NK-92 (cell line): ENCODE data around the gene KCNJ3.

Source experiments
- DNase-seq: peaks from one replicate; lab custom pipeline; 2025; ENCODE audit not compliant: unreplicated experiment; lab: John Stamatoyannopoulos, UW

Gene KCNJ3

GRCh38 chr2:154704991-154705390 is 6.5 kb downstream of the KCNJ3 start:
- DNase-seq, result no peak

GRCh38 chr2:154706660-154707059 is 8.2 kb downstream of the KCNJ3 start:
- DNase-seq, result no peak

GRCh38 chr2:154707994-154708575 is 9.6 kb downstream of the KCNJ3 start:
- no peak for DNase-seq

- no peak for DNase-seq
Observed at GRCh38 chr2:154709215-154709614, 10.7 kb downstream of the KCNJ3 start.

GRCh38 chr2:154710078-154710477 is 11.6 kb downstream of the KCNJ3 start:
- no peak for DNase-seq

- no peak for DNase-seq
Observed at GRCh38 chr2:154710685-154711084, 12.2 kb downstream of the KCNJ3 start.

GRCh38 chr2:154713675-154714074 is 15.2 kb downstream of the KCNJ3 start:
- no peak for DNase-seq

- DNase-seq, result no peak
Observed at GRCh38 chr2:154720651-154721050, 22.2 kb downstream of the KCNJ3 start.

GRCh38 chr2:154724194-154724797 is 25.8 kb downstream of the KCNJ3 start:
- DNase-seq, result no peak

- no peak for DNase-seq
Observed at GRCh38 chr2:154740361-154740760, 41.9 kb downstream of the KCNJ3 start.

GRCh38 chr2:154758871-154759270 is 60.4 kb downstream of the KCNJ3 start:
- no peak for DNase-seq

- DNase-seq, result no peak
Observed at GRCh38 chr2:154762638-154763037, 64.1 kb downstream of the KCNJ3 start.

- no peak for DNase-seq
Observed at GRCh38 chr2:154771664-154772284, 73.3 kb downstream of the KCNJ3 start.

- DNase-seq, result no peak
Observed at GRCh38 chr2:154776825-154777224, 78.3 kb downstream of the KCNJ3 start.

- no peak for DNase-seq
Observed at GRCh38 chr2:154794406-154794805, 95.9 kb downstream of the KCNJ3 start.

- no peak for DNase-seq
Observed at GRCh38 chr2:154795651-154796050, 97.2 kb downstream of the KCNJ3 start.

GRCh38 chr2:154804451-154804850 is 106.0 kb downstream of the KCNJ3 start:
- DNase-seq, result no peak

GRCh38 chr2:154813636-154814035 is 115.1 kb downstream of the KCNJ3 start:
- DNase-seq, result no peak

GRCh38 chr2:154814856-154815255 is 116.4 kb downstream of the KCNJ3 start:
- DNase-seq, result no peak

GRCh38 chr2:154825358-154825757 is 126.9 kb downstream of the KCNJ3 start:
- no peak for DNase-seq

- no peak for DNase-seq
Observed at GRCh38 chr2:154826827-154827226, 128.3 kb downstream of the KCNJ3 start.

GRCh38 chr2:154827286-154827685 is 128.8 kb downstream of the KCNJ3 start:
- DNase-seq, result no peak

GRCh38 chr2:154832711-154833110 is 134.2 kb downstream of the KCNJ3 start:
- no peak for DNase-seq
